ENCODE data around the gene EME1.

The EME1 gene

GRCh38 chr17:50373705-50374104 is 676 bp downstream of the EME1 start:
- TF ChIP-seq, protein P1, sequence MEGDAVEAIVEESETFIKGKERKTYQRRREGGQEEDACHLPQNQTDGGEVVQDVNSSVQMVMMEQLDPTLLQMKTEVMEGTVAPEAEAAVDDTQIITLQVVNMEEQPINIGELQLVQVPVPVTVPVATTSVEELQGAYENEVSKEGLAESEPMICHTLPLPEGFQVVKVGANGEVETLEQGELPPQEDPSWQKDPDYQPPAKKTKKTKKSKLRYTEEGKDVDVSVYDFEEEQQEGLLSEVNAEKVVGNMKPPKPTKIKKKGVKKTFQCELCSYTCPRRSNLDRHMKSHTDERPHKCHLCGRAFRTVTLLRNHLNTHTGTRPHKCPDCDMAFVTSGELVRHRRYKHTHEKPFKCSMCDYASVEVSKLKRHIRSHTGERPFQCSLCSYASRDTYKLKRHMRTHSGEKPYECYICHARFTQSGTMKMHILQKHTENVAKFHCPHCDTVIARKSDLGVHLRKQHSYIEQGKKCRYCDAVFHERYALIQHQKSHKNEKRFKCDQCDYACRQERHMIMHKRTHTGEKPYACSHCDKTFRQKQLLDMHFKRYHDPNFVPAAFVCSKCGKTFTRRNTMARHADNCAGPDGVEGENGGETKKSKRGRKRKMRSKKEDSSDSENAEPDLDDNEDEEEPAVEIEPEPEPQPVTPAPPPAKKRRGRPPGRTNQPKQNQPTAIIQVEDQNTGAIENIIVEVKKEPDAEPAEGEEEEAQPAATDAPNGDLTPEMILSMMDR (IDR thresholded peaks at IDR 0.05; ENCODE audit: borderline replicate concordance, insufficient read depth, low read depth, low read length), result no peak
- H3K4me3 ChIP-seq (ENCODE audit: low read depth, low read length), result peak overlapping the region; percentile 77

GRCh38 chr17:50375858-50376538 is 3.0 kb downstream of the EME1 start:
- H3K4me3 ChIP-seq (ENCODE audit: low read depth, low read length), result no peak overlapping the region
- TF ChIP-seq, protein P1 (IDR thresholded peaks at IDR 0.05; ENCODE audit: borderline replicate concordance, insufficient read depth, low read depth, low read length), result no peak

- TF ChIP-seq, protein P1 (IDR thresholded peaks at IDR 0.05; ENCODE audit: borderline replicate concordance, insufficient read depth, low read depth, low read length), result no peak
- no peak overlapping the region for H3K4me3 ChIP-seq (ENCODE audit: low read depth, low read length)
Observed at GRCh38 chr17:50379351-50380132, 6.5 kb downstream of the EME1 start.

- H3K4me3 ChIP-seq (ENCODE audit: low read depth, low read length), result no peak overlapping the region
- TF ChIP-seq, protein P1 (IDR thresholded peaks at IDR 0.05; ENCODE audit: borderline replicate concordance, insufficient read depth, low read depth, low read length), result no peak
Observed at GRCh38 chr17:50380369-50381259, 7.6 kb downstream of the EME1 start.

DNA sequence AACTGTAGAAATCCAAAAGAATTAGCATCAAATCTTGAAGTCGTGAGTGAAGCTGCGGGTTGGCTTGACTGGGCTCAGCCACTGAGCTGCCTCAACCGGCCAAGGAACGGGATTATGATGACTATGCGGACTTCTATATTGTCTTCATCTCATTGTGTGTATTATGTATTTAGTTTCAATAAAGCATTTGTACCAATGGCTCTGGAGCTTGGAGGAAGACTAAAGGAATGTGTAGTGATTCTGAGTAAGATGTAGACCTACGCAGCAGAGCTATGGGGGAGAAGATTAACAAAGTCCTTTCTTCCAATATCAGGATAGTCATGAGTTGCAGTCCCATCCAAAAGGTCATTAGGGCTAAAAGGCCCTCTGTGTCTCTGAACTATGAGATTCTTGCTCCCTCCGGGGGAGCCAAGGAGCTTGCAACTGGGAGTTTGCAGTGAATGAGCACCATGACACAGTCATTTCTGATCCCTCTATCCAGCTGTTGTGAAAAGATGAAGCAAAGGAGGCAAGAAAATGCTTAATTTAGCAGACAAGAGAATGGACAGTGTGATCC is 8.3 kb downstream of the EME1 start:
- TF ChIP-seq, protein P1 (IDR thresholded peaks at IDR 0.05; ENCODE audit: borderline replicate concordance, insufficient read depth, low read depth, low read length), result no peak
- H3K4me3 ChIP-seq (ENCODE audit: low read depth, low read length), result no peak overlapping the region

DNA sequence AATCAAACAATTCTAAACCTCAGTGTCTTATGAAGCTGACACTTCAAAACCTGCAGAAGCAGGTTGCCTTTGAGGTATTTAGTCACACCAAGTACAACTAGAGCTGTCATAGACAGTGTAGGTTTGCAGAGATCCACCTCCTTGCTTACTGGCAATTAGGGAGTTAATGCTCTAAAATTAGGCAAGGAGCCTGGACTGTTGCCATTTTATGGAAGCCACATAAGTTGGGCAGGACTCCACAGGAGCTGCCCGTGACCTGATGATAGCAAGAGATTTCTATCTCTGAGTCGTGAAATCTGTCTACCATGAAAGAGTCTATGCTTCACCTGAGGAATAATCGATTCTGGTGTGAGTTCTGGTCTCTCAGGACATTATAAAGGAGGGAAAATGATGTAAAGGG is 8.9 kb downstream of the EME1 start:
- no peak overlapping the region for H3K4me3 ChIP-seq (ENCODE audit: low read depth, low read length)
- TF ChIP-seq, protein P1 (IDR thresholded peaks at IDR 0.05; ENCODE audit: borderline replicate concordance, insufficient read depth, low read depth, low read length), result no peak
